Breast epithelium (tissue), 3 donors: ENCODE results near the gene NMBR.

Experiments
- POLR2AphosphoS5 ChIP-seq, 3 donors: sonication (generic); formaldehyde crosslinking; IDR thresholded peaks; one replicate each; pipeline ENCODE4 v1.6.1; 2017; ENCODE audit warnings: antibody characterized with exemption in 3 of 3
- TF ChIP-seq, protein P1 (sequence below), 3 donors: fragments of 450-650 bp; IDR thresholded peaks; one replicate each; pipeline ENCODE4 v1.5.1; 2016 to 2017; ENCODE audit warnings: antibody characterized with exemption in 3 of 3, mild to moderate bottlenecking in 3 of 3, moderate library complexity in 3 of 3

DNA sequence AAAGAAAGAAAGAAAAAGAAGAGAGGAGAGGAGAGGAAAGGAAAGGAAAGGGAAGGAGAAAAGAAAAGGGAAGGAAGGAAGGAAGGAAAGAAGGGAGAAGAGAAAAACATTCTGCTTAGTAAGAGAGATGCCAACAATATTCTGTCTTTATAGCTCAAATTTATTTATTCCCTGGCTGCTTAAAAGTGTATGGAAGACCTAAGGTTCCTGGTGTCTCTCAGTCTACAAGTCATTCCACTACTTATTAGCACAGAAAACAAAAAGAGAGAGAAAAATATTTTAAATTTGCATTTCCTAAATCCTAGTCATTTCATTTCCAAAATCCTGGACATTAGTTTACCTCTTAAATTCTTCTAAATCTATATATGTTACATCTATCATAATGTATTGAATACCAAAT lies 67.8 kb downstream of the NMBR start:
- TF ChIP-seq, protein P1, sequence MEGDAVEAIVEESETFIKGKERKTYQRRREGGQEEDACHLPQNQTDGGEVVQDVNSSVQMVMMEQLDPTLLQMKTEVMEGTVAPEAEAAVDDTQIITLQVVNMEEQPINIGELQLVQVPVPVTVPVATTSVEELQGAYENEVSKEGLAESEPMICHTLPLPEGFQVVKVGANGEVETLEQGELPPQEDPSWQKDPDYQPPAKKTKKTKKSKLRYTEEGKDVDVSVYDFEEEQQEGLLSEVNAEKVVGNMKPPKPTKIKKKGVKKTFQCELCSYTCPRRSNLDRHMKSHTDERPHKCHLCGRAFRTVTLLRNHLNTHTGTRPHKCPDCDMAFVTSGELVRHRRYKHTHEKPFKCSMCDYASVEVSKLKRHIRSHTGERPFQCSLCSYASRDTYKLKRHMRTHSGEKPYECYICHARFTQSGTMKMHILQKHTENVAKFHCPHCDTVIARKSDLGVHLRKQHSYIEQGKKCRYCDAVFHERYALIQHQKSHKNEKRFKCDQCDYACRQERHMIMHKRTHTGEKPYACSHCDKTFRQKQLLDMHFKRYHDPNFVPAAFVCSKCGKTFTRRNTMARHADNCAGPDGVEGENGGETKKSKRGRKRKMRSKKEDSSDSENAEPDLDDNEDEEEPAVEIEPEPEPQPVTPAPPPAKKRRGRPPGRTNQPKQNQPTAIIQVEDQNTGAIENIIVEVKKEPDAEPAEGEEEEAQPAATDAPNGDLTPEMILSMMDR (IDR thresholded peaks at IDR 0.05), result no peak
- TF ChIP-seq POLR2AphosphoS5 (IDR thresholded peaks at IDR 0.05), result no peak
